Liver (tissue), 3 donors: Measurements from ENCODE around the gene CECR2.

Experiments used
- CTCF ChIP-seq: fragments of 150-350 bp; IDR thresholded peaks from 2 replicates; pipeline ENCODE4 v1.5.1; 2017; ENCODE audit warnings: improper control_type of control experiment, low read depth, low read length; ENCODE audit not compliant: missing input control
- EGR1 ChIP-seq, 2 donors: IDR thresholded peaks; 2 replicates each; pipeline ENCODE4 v1.6.1; 2016 to 2018; ENCODE audit warnings: antibody characterized with exemption in 2 of 2, low read depth in 2 of 2
- FOXA1 ChIP-seq: IDR thresholded peaks from 2 replicates; pipeline ENCODE4 v1.6.1; 2016; ENCODE audit warnings: antibody characterized with exemption
- JUND ChIP-seq, 2 donors: IDR thresholded peaks; 2 replicates each; pipeline ENCODE4 v1.6.1; 2016; ENCODE audit warnings: antibody characterized with exemption in 2 of 2
- MAX ChIP-seq: IDR thresholded peaks from 2 replicates; pipeline ENCODE4 v1.6.1; 2016; ENCODE audit warnings: antibody characterized with exemption
- RAD21 ChIP-seq, 2 donors: IDR thresholded peaks; 2 replicates each; pipeline ENCODE4 v1.6.1; 2016; ENCODE audit warnings: antibody characterized with exemption in 2 of 2, mild to moderate bottlenecking in 2 of 2
- REST ChIP-seq: IDR thresholded peaks from 2 replicates; pipeline ENCODE4 v1.6.1; 2016; ENCODE audit warnings: antibody characterized with exemption, mild to moderate bottlenecking
- TAF1 ChIP-seq: conservative IDR thresholded peaks from 2 replicates; pipeline ENCODE4 v1.6.1; 2016; ENCODE audit warnings: antibody characterized with exemption, mild to moderate bottlenecking
- YY1 ChIP-seq: IDR thresholded peaks from 2 replicates; pipeline ENCODE4 v1.6.1; 2016; ENCODE audit warnings: antibody characterized with exemption, mild to moderate bottlenecking
- ZBTB33 ChIP-seq: IDR thresholded peaks from 2 replicates; pipeline ENCODE4 v1.6.1; 2016; ENCODE audit warnings: antibody characterized with exemption
- donor health status: healthy.
- donor health status: healthy.

- no peak for TF ChIP-seq CTCF
- TF ChIP-seq REST: no peak
- TF ChIP-seq TAF1: no peak
- no peak for TF ChIP-seq RAD21 (IDR thresholded peaks at IDR 0.05)
- TF ChIP-seq ZBTB33: no peak
- TF ChIP-seq FOXA1: no peak
- TF ChIP-seq MAX: no peak
- TF ChIP-seq YY1: no peak
- no peak for TF ChIP-seq JUND (IDR thresholded peaks at IDR 0.05)
- no peak for TF ChIP-seq EGR1 (IDR thresholded peaks at IDR 0.05; ENCODE audit: low read depth in 2 of 2)
Observed at GRCh38 chr22:17401728-17402127, 32.5 kb downstream of the CECR2 start.
